Stimulated activated CD8-positive, alpha-beta memory T cell treated with anti-CD3 and anti-CD28 coated beads, Interleukin-4, amount 100 ng/mL, for 24 hours (primary cell): ENCODE data around the gene UTP25.
A peak's percentile ranks its signal among the peaks of the same experiment; 100 is the strongest.
"Not testable (repeated sequence)": the region's sequence is repeated elsewhere in the genome, so short reads cannot be mapped to it uniquely, and the experiment has no call there.

Source experiments
- DNase-seq: peaks from one replicate; pipeline ENCODE4 v3.0.0-alpha.2; 2020; ENCODE audit warnings: low read depth

UTP25 gene

DNA sequence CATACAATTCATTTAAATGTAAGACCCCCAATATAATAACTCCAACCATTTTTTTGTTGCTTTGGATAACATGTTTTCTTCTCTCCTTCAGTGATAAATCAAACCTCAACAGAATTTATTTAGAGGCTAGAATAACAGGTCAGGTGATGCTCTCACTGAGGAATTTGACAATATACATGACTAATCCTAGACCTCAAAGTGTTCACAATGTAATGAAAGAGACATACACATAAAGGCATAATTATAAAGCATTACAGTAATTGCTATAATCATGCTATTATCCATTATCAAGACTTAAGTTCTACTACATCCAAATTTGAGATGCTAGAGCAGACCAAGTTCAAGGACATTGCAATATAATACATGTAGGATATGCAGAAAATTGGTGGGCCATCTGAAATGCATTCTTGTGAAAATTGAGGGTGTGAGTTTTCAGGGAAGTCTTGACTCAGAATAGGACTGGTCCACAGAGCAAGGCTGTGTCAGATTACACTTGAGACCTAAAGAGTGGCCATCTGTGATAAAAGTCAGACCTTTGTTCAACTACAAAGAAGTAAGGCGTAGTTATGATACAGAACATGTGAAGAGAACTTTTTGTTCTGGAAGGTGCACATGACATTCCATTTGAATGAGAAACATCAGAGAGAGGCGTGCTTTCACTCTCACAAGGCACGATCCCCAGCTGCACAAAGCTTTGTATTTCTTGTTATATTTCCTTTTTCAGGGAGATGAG is 45.5 kb downstream of the UTP25 start:
- DNase-seq = no peak

DNA sequence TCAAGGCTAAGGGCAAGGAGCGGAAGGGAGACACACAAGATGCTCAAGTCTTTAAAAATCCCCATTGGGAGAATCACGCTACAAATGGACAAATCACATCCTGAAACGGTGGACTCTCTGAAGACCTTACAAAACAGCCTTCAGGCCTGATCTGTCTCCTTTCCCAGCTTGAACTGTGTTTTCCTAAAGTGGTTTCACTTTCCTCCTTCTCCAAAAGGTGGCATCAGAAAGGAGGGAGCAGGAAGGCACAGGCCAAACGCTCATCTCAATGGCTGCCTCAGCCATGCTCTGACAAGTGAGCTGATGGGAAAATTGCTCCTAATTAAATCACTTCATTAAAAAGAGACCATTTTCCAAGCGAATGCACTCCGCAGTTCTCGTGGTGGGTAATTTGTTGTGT is 47.7 kb downstream of the UTP25 start:
- DNase-seq = no peak

DNA sequence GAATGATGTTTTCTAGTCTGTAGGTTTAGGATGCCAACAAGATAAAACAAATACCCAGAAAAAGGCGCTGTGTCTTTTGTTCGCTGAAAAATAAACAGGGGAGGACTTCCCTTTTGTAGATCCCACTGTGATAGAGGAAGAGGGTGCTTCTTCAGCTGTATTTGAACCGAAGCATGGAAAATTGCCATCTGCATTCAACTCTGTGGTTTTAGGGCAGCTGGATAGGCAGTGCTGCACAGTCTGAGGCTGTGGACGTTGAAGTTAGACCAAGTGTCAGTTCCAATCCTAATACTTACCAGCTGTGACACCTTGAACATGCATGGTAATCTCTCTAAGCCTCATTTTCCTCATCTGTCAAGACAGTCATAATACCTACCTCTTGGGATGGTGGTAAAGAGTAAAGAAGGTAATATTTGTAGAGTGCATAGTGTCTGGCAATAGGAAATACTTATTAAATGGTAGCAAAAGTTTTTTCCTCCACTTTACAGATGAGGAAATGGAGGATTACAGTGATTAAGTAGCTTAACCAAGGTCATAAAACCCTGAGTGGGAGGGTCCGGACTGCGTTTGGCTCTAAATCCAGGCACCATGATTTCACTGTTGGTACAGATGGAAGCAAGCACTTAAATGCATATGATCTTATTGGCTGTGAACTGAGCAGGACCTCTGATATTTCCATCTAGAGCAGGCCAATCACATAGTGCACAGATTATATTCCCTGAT is 48.5 kb downstream of the UTP25 start:
- no peak for DNase-seq

DNA sequence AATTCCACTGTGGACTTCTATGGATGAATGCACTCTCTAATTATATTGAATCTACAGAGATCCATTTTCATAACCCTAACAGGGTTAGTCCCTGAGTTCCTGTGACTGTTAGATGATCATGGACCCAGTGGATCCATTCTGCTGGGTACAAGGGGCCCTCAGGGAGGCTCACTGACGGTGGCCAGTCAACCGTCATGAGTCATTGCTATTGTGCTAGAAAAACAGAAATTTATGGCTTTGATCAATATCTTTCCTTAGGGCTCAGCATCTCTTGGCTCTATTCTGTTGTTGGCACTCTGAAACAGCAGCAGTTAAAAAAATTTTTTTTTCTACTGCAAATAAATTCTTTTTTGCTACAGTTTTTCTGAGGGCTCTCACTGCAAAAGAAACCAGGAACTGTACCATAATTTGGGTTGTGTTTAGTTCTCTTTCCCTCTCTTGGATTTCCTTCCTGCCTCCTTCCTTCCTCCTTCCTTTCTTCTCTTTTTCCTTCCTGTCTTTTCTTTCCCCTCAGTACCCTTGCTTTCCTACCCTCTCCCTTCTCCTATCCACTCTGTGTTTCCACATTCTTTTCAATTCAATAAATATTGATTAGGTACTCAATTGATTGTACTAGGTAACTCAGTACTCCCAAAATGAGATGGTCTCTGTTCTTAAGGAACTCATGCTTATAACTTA is 49.5 kb downstream of the UTP25 start:
- DNase-seq = no peak

DNA sequence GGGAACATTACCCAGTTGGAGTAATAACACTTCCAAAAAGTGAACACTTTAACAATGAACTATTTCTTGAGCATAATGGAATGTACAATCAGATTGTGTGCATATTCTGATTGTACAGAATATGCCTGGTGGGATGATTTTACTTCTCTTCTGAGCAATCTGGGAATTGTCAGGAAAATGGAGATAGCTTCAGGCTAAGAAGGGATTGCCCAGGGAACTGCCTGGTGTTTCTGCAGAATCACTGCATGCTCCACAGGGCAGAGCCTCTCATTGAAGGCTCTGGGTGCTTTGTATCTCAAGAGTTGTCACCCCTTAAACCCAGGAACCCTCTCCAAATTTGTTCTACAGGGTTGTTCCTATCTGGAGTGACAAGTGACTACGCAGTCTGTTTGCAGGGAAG is 51.2 kb downstream of the UTP25 start:
- DNase-seq = no peak

DNA sequence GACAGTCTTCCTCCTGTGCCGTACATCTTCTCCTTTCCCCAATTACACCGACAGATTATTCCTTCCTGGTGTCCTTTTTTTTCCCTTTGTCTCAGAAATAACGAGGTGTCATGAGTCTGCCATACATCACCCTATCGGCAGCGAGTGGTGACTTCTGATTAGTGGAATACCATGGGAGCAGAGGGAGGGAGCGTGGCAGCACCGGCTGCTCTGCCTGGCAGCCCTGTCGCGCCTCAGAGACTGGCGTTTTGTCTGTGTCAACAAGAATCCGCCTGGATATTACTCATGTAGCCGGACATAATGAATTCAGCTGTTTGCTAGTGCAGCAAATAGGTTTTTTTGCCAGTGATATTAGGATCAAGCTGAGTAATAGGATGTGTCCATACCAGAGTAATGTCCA is 51.8 kb downstream of the UTP25 start:
- DNase-seq = no peak

DNA sequence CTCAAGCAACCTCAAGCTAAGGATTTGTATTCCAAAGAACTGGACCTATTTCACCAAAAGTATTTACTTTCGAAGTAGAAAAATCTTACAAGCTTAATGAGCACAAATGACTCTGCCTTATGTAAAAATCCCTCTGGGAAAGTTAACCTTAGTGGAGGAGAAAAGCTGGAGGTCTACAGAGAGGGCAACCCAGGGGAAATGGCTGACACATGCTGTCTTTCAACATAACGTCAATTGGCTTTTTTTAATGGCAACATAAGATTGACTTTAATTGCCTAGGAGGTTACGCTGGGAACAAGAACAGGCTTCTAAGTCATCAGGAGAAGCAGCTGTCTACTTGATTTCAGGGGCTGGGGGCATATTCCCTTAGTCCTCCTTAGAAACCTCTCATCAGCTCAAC is 52.3 kb downstream of the UTP25 start:
- DNase-seq = no peak

DNA sequence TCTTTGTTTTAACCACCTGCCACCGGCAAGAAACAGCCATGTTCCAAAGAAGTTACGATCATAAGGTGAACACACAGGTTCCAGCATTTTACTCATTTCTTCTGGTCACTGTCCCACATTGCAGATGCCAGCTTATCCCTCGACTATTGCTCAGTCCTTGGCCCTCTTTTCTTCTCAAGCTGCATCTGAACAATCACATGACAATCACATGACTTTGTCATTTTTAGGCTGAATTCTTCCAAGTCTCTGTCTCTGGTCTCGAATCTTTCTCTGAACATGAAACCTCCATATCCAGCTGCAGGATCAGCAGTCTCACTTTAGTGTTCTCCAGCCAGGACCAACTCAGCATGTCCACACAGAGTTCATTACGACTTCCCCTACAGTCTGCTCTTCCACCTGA is 53.8 kb downstream of the UTP25 start:
- DNase-seq = no peak

DNA sequence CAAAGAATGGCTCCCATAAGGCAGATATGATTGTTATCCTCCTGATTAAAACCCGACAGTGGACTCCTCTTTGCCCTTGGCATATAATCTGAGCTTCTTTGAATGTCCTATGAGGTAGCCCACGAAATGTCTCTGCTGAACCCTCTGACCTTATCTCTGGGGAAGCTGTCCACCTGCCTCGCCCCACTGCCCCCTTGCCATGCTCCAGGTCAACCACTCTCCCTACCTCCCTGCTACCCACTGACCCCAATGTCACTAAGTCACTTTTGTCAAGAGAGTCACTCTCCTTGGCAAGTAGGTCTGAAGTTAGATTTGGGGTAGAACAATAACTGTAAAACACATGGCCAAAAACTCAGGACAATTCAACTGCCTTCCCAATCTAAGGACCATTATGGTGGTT is 54.5 kb downstream of the UTP25 start:
- no peak for DNase-seq

DNA sequence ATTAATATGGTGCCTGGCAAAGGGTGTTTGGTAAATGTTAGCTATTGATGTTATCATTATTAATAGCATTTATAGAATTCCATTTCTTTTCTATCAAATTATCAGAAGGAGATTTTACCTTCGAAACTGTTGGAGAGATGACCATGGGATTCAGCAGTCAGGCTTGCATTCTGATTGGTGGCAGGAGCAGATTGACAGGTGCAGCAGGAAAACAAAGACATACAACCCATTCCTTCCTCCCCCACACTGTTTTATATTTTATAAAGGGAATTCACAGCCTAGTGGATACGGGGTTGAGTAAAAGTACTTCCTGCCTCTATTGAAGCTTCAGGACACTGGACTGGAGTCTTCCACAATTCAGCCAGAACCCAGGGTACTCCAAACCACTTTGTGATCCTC is 55.2 kb downstream of the UTP25 start:
- no peak for DNase-seq

DNA sequence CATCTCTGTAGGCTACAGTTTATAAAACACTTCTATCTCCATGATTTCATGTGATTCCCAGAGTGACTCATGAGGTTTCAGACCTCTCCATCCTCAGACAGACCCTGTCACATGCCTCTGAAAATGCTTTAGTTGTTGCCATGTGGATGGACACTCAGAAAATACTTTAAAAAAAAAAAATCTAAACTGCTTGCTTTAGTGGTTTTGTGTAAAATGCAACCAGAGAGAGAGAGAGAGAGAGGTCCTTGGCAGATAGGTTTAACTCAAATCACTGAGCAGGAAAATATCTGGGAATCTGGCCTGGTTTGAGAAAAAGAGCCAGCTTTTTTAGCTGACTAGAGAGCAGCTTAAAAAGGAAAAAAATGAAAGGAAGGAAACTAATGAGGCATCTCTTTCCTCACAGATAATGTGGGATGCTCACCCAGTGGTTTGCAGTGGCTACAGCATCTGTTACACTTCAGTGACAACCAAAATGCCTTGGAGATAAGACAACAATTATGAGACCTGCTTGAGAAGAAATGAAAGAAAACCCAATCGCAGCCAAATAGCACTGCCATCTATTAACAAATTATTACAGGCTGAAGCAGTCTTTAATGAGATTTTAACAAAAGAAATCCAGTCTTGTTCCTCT is 55.7 kb downstream of the UTP25 start:
- DNase-seq = no peak

DNA sequence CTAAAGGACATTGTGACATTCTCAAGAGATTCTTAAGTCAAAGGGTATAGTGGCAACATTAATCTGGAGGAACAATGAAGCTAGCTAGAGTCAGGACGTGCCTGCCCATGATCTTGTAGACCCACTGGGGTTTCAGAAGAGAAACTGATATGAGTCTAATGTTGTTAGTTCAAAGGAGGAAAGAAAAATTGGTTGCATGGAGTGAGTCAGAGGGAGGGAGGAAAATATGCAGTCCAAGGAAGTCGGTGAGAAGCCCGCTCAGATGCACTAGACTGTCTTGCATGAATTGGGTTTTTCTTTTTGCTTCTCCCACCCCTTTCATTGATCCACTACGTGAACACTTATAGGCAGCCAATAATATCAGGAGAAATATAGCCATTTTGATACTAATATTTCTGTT is 56.5 kb downstream of the UTP25 start:
- no peak for DNase-seq

DNA sequence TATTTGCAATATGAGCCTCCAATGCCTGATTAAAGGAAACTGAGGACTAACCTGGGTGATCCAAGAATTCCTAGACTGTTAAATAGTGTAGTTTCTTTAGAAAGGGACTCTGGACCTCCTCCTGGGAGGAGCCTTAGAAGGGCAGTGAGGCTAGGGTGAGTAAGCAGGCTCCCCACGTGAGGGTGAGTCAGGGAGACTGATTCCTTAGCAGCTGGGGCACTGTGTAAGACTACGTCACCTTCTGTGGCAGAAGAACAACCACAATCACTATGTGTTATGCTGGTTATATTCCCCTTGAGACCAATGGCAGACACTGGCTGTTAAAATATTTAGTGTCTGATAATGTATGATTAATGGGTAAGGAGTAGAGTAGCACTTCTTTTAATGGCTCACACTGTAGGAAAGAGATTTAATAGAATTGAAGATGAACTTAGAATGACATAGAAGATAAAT is 56.9 kb downstream of the UTP25 start:
- DNase-seq = peak; percentile 20

DNA sequence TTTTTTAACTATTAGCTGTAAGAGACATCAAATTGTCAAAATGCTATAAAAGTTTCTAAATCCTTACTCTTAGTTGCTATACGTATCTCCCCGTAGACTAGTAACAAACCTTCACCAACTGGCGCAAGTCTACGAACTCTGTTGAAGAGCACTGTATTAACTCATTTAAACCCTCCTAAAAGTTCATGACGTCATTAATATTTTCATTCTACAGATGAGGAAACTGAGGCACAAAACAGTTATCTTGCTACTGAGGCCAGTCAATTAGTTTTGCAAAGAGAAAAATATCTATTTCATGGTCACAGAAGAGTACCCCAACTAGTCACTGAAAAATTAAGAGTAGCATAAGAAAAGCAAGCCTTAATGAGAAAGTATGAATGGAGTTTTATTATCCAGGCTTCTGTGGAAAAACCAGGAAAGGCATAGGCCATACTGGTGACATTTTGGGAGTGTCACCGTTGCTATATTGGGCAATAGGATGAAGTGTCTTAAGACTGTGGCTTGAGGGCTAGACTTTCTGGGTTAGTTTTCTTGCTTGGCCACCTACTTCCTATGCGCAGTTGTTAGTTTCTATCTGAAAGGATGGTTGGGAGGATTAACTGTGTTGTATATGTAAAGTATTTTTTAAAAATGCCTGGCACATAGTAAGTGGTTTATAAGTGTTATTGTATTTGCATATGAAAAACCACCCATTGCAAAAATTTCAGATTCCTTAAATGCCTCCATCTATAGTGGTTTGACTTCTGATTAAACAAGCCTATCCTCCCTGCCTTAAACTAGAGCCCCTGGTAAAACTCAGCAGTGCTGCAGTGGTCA is 57.8 kb downstream of the UTP25 start:
- no peak for DNase-seq

DNA sequence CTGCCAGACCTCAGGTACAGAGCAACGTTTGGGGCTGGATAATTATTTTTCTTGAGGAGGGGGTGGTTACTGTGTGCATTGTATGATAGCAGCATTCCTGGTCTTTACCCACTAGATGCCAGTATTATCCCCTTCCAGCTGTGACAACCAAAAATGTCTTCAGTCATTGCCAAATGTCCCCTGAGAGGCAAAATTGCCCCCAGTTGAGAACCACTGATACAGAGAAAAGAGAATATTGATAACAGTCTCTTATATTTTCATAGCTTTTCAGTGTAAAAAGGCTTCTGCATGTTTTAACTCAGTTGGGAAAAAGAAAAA is 58.4 kb downstream of the UTP25 start:
- no peak for DNase-seq

DNA sequence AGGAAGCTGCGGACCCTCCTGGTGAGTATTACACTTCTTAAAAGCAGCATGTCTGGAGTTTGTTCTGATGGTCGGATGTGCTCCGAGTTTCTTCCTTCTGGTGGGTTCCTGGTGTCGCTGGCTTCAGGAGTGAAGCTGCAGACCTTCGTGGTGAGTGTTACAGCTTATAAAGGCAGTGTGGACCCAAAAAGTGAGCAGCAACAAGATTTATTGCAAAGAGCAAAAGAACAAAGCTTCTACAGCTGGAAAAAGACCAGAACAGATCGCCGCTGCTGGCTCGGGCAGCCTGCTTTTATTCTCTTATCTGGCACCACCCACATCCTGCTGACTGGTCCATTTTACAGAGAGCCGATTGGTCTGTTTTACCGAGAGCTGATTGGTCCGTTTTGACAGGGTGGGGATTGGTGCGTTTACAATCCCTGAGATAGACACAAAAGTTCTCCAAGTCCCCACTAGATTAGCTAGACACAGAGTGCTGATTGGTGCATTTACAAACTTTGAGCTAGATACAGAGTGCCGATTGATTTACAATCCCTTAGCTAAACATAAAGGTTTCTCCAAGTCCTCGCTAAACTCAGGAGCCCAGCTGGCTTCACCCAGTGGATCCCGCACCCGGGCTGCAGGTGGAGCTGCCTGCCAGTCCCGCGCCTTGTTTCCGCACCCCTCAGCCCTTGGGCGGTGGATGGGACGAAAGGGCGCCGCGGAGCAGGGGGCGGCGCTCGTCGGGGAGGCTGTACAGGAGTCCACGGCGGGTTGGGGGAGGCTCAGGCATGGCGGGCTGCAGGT is 60.7 kb downstream of the UTP25 start:
- not testable (repeated sequence) for DNase-seq

DNA sequence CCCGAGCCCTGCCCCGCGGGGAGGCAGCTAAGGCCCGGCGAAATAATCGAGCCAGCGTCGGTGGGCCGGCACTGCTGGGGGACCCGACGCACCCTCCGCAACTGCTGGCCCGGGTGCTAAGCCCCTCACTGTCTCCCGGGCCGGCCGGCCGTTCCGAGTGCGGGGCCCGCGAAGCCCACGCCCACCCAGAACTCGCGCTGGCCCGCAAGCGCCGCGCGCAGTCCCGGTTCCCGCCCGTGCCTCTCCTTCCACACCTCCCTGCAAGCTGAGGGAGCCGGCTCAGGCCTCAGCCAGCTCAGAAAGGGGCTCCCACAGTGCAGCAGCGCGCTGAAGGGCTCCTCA is 61.3 kb downstream of the UTP25 start:
- DNase-seq = no peak

DNA sequence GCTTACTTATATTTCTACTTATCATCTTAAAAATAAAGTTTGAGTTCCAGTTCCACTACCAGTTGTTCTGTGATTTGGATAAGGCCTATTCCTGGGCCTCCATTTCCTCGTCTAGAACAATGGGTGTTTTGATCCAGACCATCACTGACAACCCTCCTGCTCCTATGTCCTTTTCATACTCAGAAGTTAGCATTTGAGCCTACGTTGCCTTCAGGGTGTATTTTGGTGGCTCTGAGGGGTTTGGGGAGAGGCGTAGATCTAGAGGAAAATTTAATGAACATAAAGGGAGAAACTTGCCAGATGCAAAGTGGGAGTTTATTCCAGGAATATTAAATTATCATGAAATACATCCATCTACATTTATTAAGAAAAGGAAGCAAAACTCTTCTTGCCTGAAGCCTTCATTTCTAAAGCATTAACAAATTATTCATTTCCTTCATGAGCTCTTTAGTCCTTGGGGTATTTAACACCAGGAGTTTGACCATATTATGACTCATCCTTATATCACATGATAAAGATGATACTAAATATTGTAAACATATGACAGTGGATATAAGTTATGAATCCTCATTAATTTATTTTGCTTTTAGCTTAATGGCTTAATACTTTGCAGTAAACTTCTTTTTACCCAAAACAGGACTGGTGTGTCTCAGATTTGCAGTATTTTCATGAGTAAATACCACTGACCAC is 63.0 kb downstream of the UTP25 start:
- no peak for DNase-seq

DNA sequence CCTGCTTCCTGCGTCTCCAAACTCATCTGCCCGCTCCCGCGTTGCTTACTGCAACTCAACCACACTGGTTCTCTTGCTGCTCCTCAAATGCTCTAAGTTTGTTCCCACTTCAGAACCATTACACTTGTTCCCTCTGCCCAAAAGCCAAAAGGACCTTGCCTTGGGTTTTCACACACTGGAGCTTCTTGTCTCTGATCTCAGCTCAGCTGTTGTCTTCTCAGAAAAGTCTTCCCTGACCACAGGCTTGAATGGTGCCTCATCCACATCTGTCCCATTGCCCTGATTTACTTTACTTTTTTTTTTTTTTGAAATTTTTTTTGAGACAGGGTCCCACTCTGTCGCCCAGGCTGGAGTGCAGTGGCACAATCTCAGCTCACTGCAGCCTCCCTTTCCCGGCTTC is 66.0 kb downstream of the UTP25 start:
- no peak for DNase-seq

DNA sequence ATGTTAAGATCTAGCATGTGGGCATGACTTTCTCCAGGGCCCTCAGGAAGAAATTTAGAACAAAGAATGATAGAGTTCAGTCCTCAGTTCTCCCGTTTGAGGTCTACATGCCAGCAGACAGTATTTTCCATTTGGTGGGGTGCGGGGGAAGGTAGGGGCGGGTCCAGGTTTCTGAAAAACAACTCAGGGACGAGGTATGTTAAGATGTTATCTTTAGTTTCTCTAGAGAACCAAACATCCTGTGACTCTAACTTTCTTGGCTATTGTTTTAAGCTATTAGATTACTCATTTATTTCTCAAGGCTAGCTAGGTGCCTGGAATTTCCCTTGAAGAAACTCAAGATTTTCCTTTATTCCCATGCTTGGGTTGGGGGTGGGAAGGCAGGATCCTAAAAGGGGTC is 67.9 kb downstream of the UTP25 start:
- DNase-seq = no peak

DNA sequence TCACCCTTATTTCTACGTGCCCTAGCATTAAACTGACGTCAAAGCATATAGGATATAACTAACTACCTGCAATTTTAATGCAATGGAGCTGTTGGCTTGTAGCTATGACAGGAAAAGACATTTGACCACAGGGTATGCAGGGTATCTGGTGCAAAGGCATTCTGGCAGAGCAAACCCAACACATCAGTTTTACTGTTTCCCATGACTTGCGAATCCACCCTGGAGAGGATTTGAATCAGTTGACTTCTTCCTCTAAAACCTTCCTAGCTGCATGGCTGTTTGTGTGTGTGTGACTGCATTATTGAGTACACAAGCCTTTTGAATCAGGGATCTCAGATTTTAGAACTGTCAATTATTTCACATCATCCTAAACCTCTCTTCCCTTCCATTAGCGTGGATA is 68.6 kb downstream of the UTP25 start:
- no peak for DNase-seq
